ENCODE results near the gene AQR.
A peak's percentile ranks its signal among the peaks of the same experiment; 100 is the strongest.

AQR gene

GRCh38 chr15:34869110-34869509 lies 100.4 kb downstream of the AQR start:
- no peak for DNase-seq

GRCh38 chr15:34865531-34865930 lies 104.0 kb downstream of the AQR start:
- no peak for DNase-seq

- DNase-seq: peak; percentile 42
Observed at GRCh38 chr15:34861214-34861613, 108.3 kb downstream of the AQR start.

GRCh38 chr15:34855893-34856292 lies 113.6 kb downstream of the AQR start:
- DNase-seq: no peak

GRCh38 chr15:34855413-34855812 lies 114.1 kb downstream of the AQR start:
- DNase-seq: peak; percentile 58

- no peak for DNase-seq
Observed at GRCh38 chr15:34854232-34854631, 115.3 kb downstream of the AQR start.

- DNase-seq: no peak
Observed at GRCh38 chr15:34853001-34853758, 116.4 kb downstream of the AQR start.

- DNase-seq: no peak
Observed at GRCh38 chr15:34851751-34852150, 117.8 kb downstream of the AQR start.

- DNase-seq: no peak
Observed at GRCh38 chr15:34851007-34851406, 118.5 kb downstream of the AQR start.

- no peak for DNase-seq
Observed at GRCh38 chr15:34850121-34850520, 119.4 kb downstream of the AQR start.

GRCh38 chr15:34849364-34849959 lies 120.1 kb downstream of the AQR start:
- no peak for DNase-seq

GRCh38 chr15:34847598-34847997 lies 121.9 kb downstream of the AQR start:
- no peak for DNase-seq

GRCh38 chr15:34841262-34841725 lies 128.2 kb downstream of the AQR start:
- DNase-seq: no peak

- no peak for DNase-seq
Observed at GRCh38 chr15:34838282-34838681, 131.3 kb downstream of the AQR start.

- DNase-seq: no peak
Observed at GRCh38 chr15:34837246-34838016, 132.1 kb downstream of the AQR start.

GRCh38 chr15:34828145-34828911 lies 141.2 kb downstream of the AQR start:
- DNase-seq: no peak

- DNase-seq: no peak
Observed at GRCh38 chr15:34821831-34822230, 147.7 kb downstream of the AQR start.

- no peak for DNase-seq
Observed at GRCh38 chr15:34820110-34820509, 149.4 kb downstream of the AQR start.

GRCh38 chr15:34818526-34818925 lies 151.0 kb downstream of the AQR start:
- DNase-seq: no peak

- DNase-seq: no peak
Observed at GRCh38 chr15:34815836-34816235, 153.7 kb downstream of the AQR start.

GRCh38 chr15:34813446-34814190 lies 155.9 kb downstream of the AQR start:
- no peak for DNase-seq

GRCh38 chr15:34812868-34813365 lies 156.6 kb downstream of the AQR start:
- peak; percentile 5 for DNase-seq

Measured in hematopoietic multipotent progenitor cell treated with erythropoietin and hydrocortisone succinate and interleukin-3 and kit ligand, for 4 days (in vitro differentiated cells).